ENCODE results near the gene THSD4. TPM values are rescaled to one million over a fixed set of nuclear protein-coding genes. Genes with fewer than 3 reads are reported as not detected.

The THSD4 gene
- total and polyA plus RNA-seq, 2 of the 8 experiments (the other 6 are each of a cell fraction or from before 2014, with no cell fraction given): 2.5 to 6.2 TPM

DNA sequence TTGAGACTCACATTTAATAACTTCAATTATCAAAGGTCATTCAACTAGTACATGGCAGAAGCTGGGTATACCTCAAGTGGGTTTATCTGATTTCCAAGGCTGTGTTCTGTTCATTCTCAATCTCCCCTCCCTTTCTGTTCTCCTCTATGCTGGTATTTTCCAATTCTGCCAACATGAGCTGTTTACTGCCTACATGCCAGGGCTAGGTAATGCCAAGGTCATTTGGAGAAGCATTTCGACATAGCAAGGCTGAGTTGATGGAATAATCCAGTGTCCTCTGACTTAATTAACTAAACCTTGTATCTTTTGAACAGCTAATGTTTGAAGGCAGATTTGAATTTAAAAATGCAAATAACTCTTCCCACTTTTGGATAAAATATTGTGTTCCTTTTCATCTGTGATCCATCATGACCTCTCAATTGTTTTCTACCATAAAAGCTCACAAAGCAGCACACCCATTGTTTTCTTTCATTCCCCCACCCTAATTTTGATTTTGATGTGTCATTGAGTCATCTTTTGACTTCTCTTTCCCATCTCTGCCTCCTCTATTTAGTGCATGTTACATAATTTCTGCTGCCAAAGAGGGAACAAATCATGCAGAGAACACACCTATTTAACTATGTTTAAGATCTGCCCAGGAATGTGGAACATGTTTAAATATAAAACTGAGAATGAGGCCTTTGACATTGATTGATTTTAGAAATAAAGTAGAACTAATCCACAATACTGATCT, 386.2 kb downstream of the THSD4 start:
- DNase-seq (ENCODE audit: low read depth in 1 of 2, low spot score in 2 of 2) (no peak), FAIRE-seq (no peak)
- Histone ChIP-seq H3K79me1 (ENCODE audit: low read depth, low read length) (no peaks in the 10 kb centered on the region), H3K4me1 (replicated peaks in 1 of 4; ENCODE audit: control insufficient read depth in 3 of 4, insufficient read depth in 4 of 4, low read length in 3 of 4) (no peaks in the 10 kb centered on the region), H4K8ac (ENCODE audit: extremely low read depth, insufficient read depth, low read length) (no peak overlapping the region), H4K91ac (replicated peaks; ENCODE audit: insufficient read length, low read length) (no peak overlapping the region), H3K36me3 (ENCODE audit: control insufficient read depth in 2 of 4, insufficient read depth in 4 of 4, low read length in 3 of 4) (no peaks in the 10 kb centered on the region), H3K27ac (ENCODE audit: low read depth, low read length) (no peak overlapping the region), H3K27me3 (replicated peaks in 1 of 4; ENCODE audit: control insufficient read depth in 3 of 4, extremely low read depth in 1 of 4, insufficient read depth in 3 of 4, low read length in 3 of 4) (no peaks in the 10 kb centered on the region), H3K56ac (replicated peaks; ENCODE audit: insufficient read length, low read depth, low read length) (no peak overlapping the region), H2AK5ac (ENCODE audit: low read depth, low read length) (no peak overlapping the region), H4K5ac (ENCODE audit: insufficient read length, low read depth, low read length) (no peak overlapping the region), H2BK12ac (ENCODE audit: low read depth, low read length) (no peak overlapping the region), H3K9ac (replicated peaks in 1 of 4; ENCODE audit: extremely low read depth in 1 of 4, low read depth in 3 of 4, low read length in 3 of 4) (no peak overlapping the region), H2BK15ac (ENCODE audit: low read length) (no peak overlapping the region), H2AFZ (ENCODE audit: low read length) (no peak overlapping the region), H3K4me3 (ENCODE audit: extremely low read depth in 1 of 4, insufficient read depth in 2 of 4, low read depth in 3 of 4, low read length in 4 of 4) (no peak overlapping the region), H3K14ac (ENCODE audit: insufficient read length) (no peak overlapping the region), H3K79me2 (ENCODE audit: control insufficient read depth in 1 of 2, insufficient read depth in 2 of 2, low read length in 2 of 2) (no peaks in the 10 kb centered on the region), H3K18ac (ENCODE audit: extremely low read depth, low read length) (no peak overlapping the region), H3K23me2 (ENCODE audit: low read depth, low read length) (no peaks in the 10 kb centered on the region), H3K23ac (ENCODE audit: insufficient read length) (no peak overlapping the region), H4K20me1 (replicated peaks in 1 of 2; ENCODE audit: control insufficient read depth in 1 of 2, insufficient read depth in 2 of 2, low read length in 2 of 2) (no peaks in the 10 kb centered on the region), H3K9me3 (ENCODE audit: insufficient read depth in 2 of 2, low read depth in 1 of 2, low read length in 1 of 2) (peaks cover 0 to 4% of the 10 kb centered on the region in 2 experiments; a peak in 2 of 4 replicates), H3K4me2 (ENCODE audit: insufficient read depth in 1 of 2, low read depth in 2 of 2, low read length in 2 of 2) (no peak overlapping the region), H2BK5ac (ENCODE audit: low read depth, low read length) (no peak overlapping the region), H2BK20ac (ENCODE audit: low read length) (no peak overlapping the region), H2BK120ac (replicated peaks; ENCODE audit: low read depth, low read length) (no peak overlapping the region), H3K4ac (replicated peaks; ENCODE audit: insufficient read length, low read depth, low read length) (no peak overlapping the region)
- ChIA-PET POLR2A (ENCODE audit: partially characterized antibody) (no interaction called here), CTCF (ENCODE audit: partially characterized antibody) (no interaction called here)
- 86% methylated on average over 1 of the region's 1 CpG; no CpG with 5 or more reads in 1 of the 2 experiments for WGBS, 2 experiments (ENCODE audit: extremely low coverage in 1 of 2, insufficient coverage in 1 of 2, insufficient read length in 1 of 2, insufficient replicate concordance in 2 of 2, low coverage in 1 of 2, low lambda C conversion rate in 2 of 2, missing lambda C conversion rate in 1 of 2)
- TF ChIP-seq SIX5 (IDR thresholded peaks at IDR 0.05; ENCODE audit: low read depth, low read length) (no peak), RNF2 (IDR thresholded peaks at IDR 0.05; ENCODE audit: borderline replicate concordance, low read depth, low read length, missing control alignments, poor library complexity, severe bottlenecking) (no peak), SP4 (IDR thresholded peaks at IDR 0.05; ENCODE audit: low read length) (no peak), TAF7 (optimal IDR thresholded peaks at IDR 0.05; ENCODE audit: borderline replicate concordance, low read depth, low read length) (no peak), TCF12 (IDR thresholded peaks at IDR 0.05; ENCODE audit: low read depth, low read length) (no peak), KDM1A (IDR thresholded peaks at IDR 0.05; ENCODE audit: borderline replicate concordance, low read length) (no peak), KDM4A (IDR thresholded peaks at IDR 0.05; ENCODE audit: low read depth, low read length, severe bottlenecking) (no peak), JUN (IDR thresholded peaks at IDR 0.05; ENCODE audit: low read depth, low read length) (no peak), RFX5 (IDR thresholded peaks at IDR 0.05; ENCODE audit: borderline replicate concordance, low read depth, low read length) (no peak)
- TF ChIP-seq, protein P1, sequence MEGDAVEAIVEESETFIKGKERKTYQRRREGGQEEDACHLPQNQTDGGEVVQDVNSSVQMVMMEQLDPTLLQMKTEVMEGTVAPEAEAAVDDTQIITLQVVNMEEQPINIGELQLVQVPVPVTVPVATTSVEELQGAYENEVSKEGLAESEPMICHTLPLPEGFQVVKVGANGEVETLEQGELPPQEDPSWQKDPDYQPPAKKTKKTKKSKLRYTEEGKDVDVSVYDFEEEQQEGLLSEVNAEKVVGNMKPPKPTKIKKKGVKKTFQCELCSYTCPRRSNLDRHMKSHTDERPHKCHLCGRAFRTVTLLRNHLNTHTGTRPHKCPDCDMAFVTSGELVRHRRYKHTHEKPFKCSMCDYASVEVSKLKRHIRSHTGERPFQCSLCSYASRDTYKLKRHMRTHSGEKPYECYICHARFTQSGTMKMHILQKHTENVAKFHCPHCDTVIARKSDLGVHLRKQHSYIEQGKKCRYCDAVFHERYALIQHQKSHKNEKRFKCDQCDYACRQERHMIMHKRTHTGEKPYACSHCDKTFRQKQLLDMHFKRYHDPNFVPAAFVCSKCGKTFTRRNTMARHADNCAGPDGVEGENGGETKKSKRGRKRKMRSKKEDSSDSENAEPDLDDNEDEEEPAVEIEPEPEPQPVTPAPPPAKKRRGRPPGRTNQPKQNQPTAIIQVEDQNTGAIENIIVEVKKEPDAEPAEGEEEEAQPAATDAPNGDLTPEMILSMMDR (IDR thresholded peaks at IDR 0.05; ENCODE audit: control extremely low read depth in 1 of 3, insufficient read depth in 1 of 3, low read depth in 1 of 3, low read length in 3 of 3): no peak

Measured in H1 (cell line).